IMR-90 (cell line): ENCODE measurements around the gene REXO5. TPM values are rescaled to one million over a fixed set of nuclear protein-coding genes. Genes with fewer than 3 reads are reported as not detected.

Experiments used
- ATAC-seq: fragments of 200-7000 bp; cut with Tn5 transposase; 2 replicates; pipeline ENCODE4 v1.9.1; 2020; ENCODE audit warnings: low read depth, mild to moderate bottlenecking, moderate library complexity
- BruUV-seq: library from RNA; stranded (reverse); fragments of 400-500 nt; replicated peaks from 2 replicates; lab custom pipeline; 2021; lab: Mats Ljungman, UMichigan
- CTCF ChIA-PET: fragments of 300-600 bp; formaldehyde crosslinking; extraction: SDS; loops from one replicate; lab custom pipeline; 2021; ENCODE audit warnings: antibody characterized with exemption; lab: Yijun Ruan, JAX
- POLR2A ChIA-PET: fragments of 300-600 bp; sonication (Branson Sonifier 250); formaldehyde crosslinking; loops from one replicate; lab custom pipeline; 2022; ENCODE audit warnings: antibody characterized with exemption; ENCODE audit not compliant: unreplicated experiment; lab: Charles Lee
- DNase-seq: peaks from one replicate; pipeline ENCODE4 v3.0.0; 2013
- H2AFZ ChIP-seq: replicated peaks from 2 replicates; pipeline ENCODE3; 2013; ENCODE audit warnings: low read length, mild to moderate bottlenecking; ENCODE audit not compliant: poor library complexity
- H2AK5ac ChIP-seq: 2 replicates; pipeline ENCODE4 v1.6.1; 2013; ENCODE audit warnings: low read depth, low read length, inconsistent platforms
- H2AK9ac ChIP-seq: replicated peaks from 2 replicates; pipeline ENCODE3; 2013; ENCODE audit warnings: mild to moderate bottlenecking, low read depth, low read length, moderate library complexity; ENCODE audit not compliant: poor library complexity
- H2BK120ac ChIP-seq: 2 replicates; pipeline ENCODE4 v1.6.1; 2013; ENCODE audit warnings: low read depth, low read length, inconsistent platforms
- H2BK15ac ChIP-seq: 3 replicates; pipeline ENCODE4 v1.6.1; 2013; ENCODE audit warnings: low read depth, low read length, inconsistent platforms
- H2BK20ac ChIP-seq: 2 replicates; pipeline ENCODE4 v1.6.1; 2013; ENCODE audit warnings: low read depth, mild to moderate bottlenecking, inconsistent platforms, low read length, moderate library complexity
- H2BK5ac ChIP-seq: 2 replicates; pipeline ENCODE4 v1.6.1; 2013; ENCODE audit warnings: mild to moderate bottlenecking, low read depth, low read length, inconsistent platforms; ENCODE audit not compliant: poor library complexity, severe bottlenecking
- H3K14ac ChIP-seq: replicated peaks from 2 replicates; pipeline ENCODE4 v1.6.1; 2013; ENCODE audit warnings: low read depth, low read length, inconsistent platforms
- H3K18ac ChIP-seq: 2 replicates; pipeline ENCODE4 v1.6.1; 2013; ENCODE audit warnings: low read depth, low read length, control low read depth
- H3K23ac ChIP-seq: 2 replicates; pipeline ENCODE4 v1.6.1; 2013; ENCODE audit warnings: low read depth, low read length, inconsistent platforms
- H3K27ac ChIP-seq: 2 replicates; pipeline ENCODE4 v1.5.1; 2013; ENCODE audit warnings: mild to moderate bottlenecking, control low read depth, low read length; ENCODE audit not compliant: insufficient read depth
- H3K27me3 ChIP-seq: 2 replicates; pipeline ENCODE4 v1.6.1; 2013; ENCODE audit warnings: low read length; ENCODE audit not compliant: control insufficient read depth, insufficient read depth
- H3K36me3 ChIP-seq: 2 replicates; pipeline ENCODE4 v1.6.1; 2013; ENCODE audit warnings: low read length, mixed read lengths; ENCODE audit not compliant: control insufficient read depth, insufficient read depth
- H3K4ac ChIP-seq: 2 replicates; pipeline ENCODE4 v1.6.1; 2013; ENCODE audit warnings: low read depth, low read length, inconsistent platforms
- H3K4me1 ChIP-seq: 2 replicates; pipeline ENCODE4 v1.6.1; 2013; ENCODE audit warnings: low read length, mixed read lengths; ENCODE audit not compliant: control insufficient read depth, insufficient read depth
- H3K4me2 ChIP-seq: 2 replicates; pipeline ENCODE4 v1.6.1; 2013; ENCODE audit warnings: low read depth, mild to moderate bottlenecking, control low read depth, low read length, moderate library complexity
- H3K4me3 ChIP-seq: 2 replicates; pipeline ENCODE4 v1.5.1; 2013; ENCODE audit warnings: low read depth, mild to moderate bottlenecking, control low read depth, low read length, moderate library complexity; ENCODE audit not compliant: insufficient read depth
- H3K56ac ChIP-seq: 2 replicates; pipeline ENCODE4 v1.6.1; 2013; ENCODE audit warnings: low read length, inconsistent platforms; ENCODE audit not compliant: insufficient read depth; ENCODE audit errors: extremely low read depth
- H3K79me1 ChIP-seq, 2 experiments: 2 replicates each; pipeline ENCODE4 v1.6.1; 2013; ENCODE audit warnings: low read length in 2 of 2, inconsistent platforms in 1 of 2, low read depth in 1 of 2
- H3K9ac ChIP-seq: 2 replicates; pipeline ENCODE4 v1.6.1; 2013; ENCODE audit warnings: low read depth, low read length, control low read depth
- H3K9me1 ChIP-seq: 2 replicates; pipeline ENCODE4 v1.6.1; 2013; ENCODE audit warnings: low read length, inconsistent platforms; ENCODE audit not compliant: insufficient read depth
- H3K9me3 ChIP-seq: 2 replicates; pipeline ENCODE4 v1.6.1; 2013; ENCODE audit warnings: low read length; ENCODE audit not compliant: control insufficient read depth, insufficient read depth
- H4K20me1 ChIP-seq: 2 replicates; pipeline ENCODE4 v1.6.1; 2013; ENCODE audit warnings: low read length, inconsistent platforms; ENCODE audit not compliant: insufficient read depth
- H4K5ac ChIP-seq: 2 replicates; pipeline ENCODE4 v1.6.1; 2013; ENCODE audit warnings: mild to moderate bottlenecking, low read depth, low read length, control low read depth
- H4K8ac ChIP-seq, 2 experiments: 2 replicates each; pipeline ENCODE4 v1.6.1; 2013; ENCODE audit warnings: low read depth in 2 of 2, low read length in 2 of 2, control low read depth in 1 of 2, inconsistent platforms in 1 of 2
- H4K91ac ChIP-seq: 2 replicates; pipeline ENCODE4 v1.6.1; 2013; ENCODE audit warnings: low read depth, low read length, inconsistent platforms; ENCODE audit not compliant: insufficient read depth
- BHLHE40 ChIP-seq: fragments of 150-350 bp; IDR thresholded peaks from 2 replicates; pipeline ENCODE4 v1.6.1; 2016; ENCODE audit warnings: mild to moderate bottlenecking, low read depth, low read length
- CEBPB ChIP-seq: IDR thresholded peaks from 2 replicates; pipeline ENCODE4 v1.6.1; 2012; ENCODE audit warnings: low read depth, low read length, improper control_type of control experiment
- CHD1 ChIP-seq: IDR thresholded peaks from 2 replicates; pipeline ENCODE4 v1.6.1; 2012; ENCODE audit warnings: low read depth, low read length, improper control_type of control experiment
- FOS ChIP-seq: fragments of 150-350 bp; IDR thresholded peaks from 2 replicates; pipeline ENCODE4 v1.6.1; 2016; ENCODE audit warnings: low read depth, low read length
- MAFK ChIP-seq: IDR thresholded peaks from 2 replicates; pipeline ENCODE4 v1.6.1; 2012; ENCODE audit warnings: low read depth, low read length, improper control_type of control experiment
- MAZ ChIP-seq: IDR thresholded peaks from 2 replicates; pipeline ENCODE4 v1.6.1; 2012; ENCODE audit warnings: low read depth, mild to moderate bottlenecking, low read length, improper control_type of control experiment, moderate library complexity, borderline replicate concordance
- MXI1 ChIP-seq: IDR thresholded peaks from 2 replicates; pipeline ENCODE4 v1.6.1; 2012; ENCODE audit warnings: low read depth, mild to moderate bottlenecking, low read length, moderate library complexity, borderline replicate concordance
- NFE2L2 ChIP-seq: fragments of 150-350 bp; IDR thresholded peaks from 2 replicates; pipeline ENCODE4 v1.6.1; 2016; ENCODE audit warnings: low read depth, mild to moderate bottlenecking, low read length
- POLR2A ChIP-seq: IDR thresholded peaks from 2 replicates; pipeline ENCODE4 v1.6.1; 2012; ENCODE audit warnings: mild to moderate bottlenecking, low read depth, low read length
- RAD21 ChIP-seq: IDR thresholded peaks from 2 replicates; pipeline ENCODE4 v1.6.1; 2012; ENCODE audit warnings: low read length, improper control_type of control experiment
- RCOR1 ChIP-seq: IDR thresholded peaks from 2 replicates; pipeline ENCODE4 v1.6.1; 2012; ENCODE audit warnings: mild to moderate bottlenecking, low read length, improper control_type of control experiment; ENCODE audit not compliant: insufficient replicate concordance
- RFX5 ChIP-seq: IDR thresholded peaks from 2 replicates; pipeline ENCODE4 v1.8.0; 2012; ENCODE audit warnings: low read depth, mild to moderate bottlenecking, low read length, moderate library complexity
- SMC3 ChIP-seq: fragments of 150-350 bp; IDR thresholded peaks from 2 replicates; pipeline ENCODE4 v1.6.1; 2016; ENCODE audit warnings: low read depth, mild to moderate bottlenecking, antibody characterized with exemption, low read length, moderate library complexity
- WGBS, 2 experiments: methylation state at CpG; one replicate each; pipeline versions ENCODE4 v1.1.5 to v1.1.7; 2013; ENCODE audit warnings: missing lambda C conversion rate in 2 of 2; ENCODE audit not compliant: insufficient read length in 1 of 2; ENCODE audit errors: extremely low coverage in 2 of 2; 5-methylcytosine and 5-hydroxymethylcytosine counted together
- dilution Hi-C: fragments of 300-500 bp; cut with HindIII; formaldehyde crosslinking; loops from one replicate; pipeline ENCODE4 v1.14.3; 2018; ENCODE audit warnings: low sequenced_read_pairs; ENCODE audit not compliant: unreplicated experiment
- in situ Hi-C: fragments of 300-500 bp; cut with MboI; formaldehyde crosslinking; loops from 3 replicates; pipeline ENCODE4 v1.14.3; 2019; ENCODE audit warnings: low sequenced_read_pairs, inconsistent platforms, mixed read lengths
- intact Hi-C: fragments of 100-400 bp; cut with micrococcal nuclease; formaldehyde crosslinking; loops from 2 replicates; pipeline ENCODE4 v1.10.0; 2022
- polyA plus RNA-seq, 3 experiments: library from polyadenylated mRNA; depleted of rRNA; stranded (reverse); fragments of >200 nt; gene quantifications; 2 replicates each; pipeline ENCODE4 v1.2.3, GENCODE V29; 2012; ENCODE audit warnings: low replicate concordance in 1 of 3
- total RNA-seq: library from RNA; depleted of rRNA; stranded (reverse); fragments of >200 nt; gene quantifications from 2 replicates; pipeline ENCODE4 v1.2.3, GENCODE V29; 2012
- TF ChIP-seq, protein P1 (sequence below): conservative IDR thresholded peaks from 2 replicates; pipeline ENCODE4 v1.5.1; 2012; ENCODE audit warnings: mild to moderate bottlenecking, low read depth, low read length, improper control_type of control experiment
- TF ChIP-seq, protein P2 (sequence below): fragments of 150-350 bp; IDR thresholded peaks from 2 replicates; pipeline ENCODE4 v1.6.1; 2017; ENCODE audit warnings: mild to moderate bottlenecking, antibody characterized with exemption, low read length, low read depth
- TF ChIP-seq, protein P3 (sequence below): fragments of 150-350 bp; IDR thresholded peaks from 2 replicates; pipeline ENCODE4 v1.6.1; 2016; ENCODE audit warnings: low read depth, mild to moderate bottlenecking, low read length, moderate library complexity, borderline replicate concordance

The REXO5 gene
- total and polyA plus RNA-seq, 2 of the 4 experiments (the other 2 are of a cell fraction), result 3.7 to 7.0 TPM

DNA sequence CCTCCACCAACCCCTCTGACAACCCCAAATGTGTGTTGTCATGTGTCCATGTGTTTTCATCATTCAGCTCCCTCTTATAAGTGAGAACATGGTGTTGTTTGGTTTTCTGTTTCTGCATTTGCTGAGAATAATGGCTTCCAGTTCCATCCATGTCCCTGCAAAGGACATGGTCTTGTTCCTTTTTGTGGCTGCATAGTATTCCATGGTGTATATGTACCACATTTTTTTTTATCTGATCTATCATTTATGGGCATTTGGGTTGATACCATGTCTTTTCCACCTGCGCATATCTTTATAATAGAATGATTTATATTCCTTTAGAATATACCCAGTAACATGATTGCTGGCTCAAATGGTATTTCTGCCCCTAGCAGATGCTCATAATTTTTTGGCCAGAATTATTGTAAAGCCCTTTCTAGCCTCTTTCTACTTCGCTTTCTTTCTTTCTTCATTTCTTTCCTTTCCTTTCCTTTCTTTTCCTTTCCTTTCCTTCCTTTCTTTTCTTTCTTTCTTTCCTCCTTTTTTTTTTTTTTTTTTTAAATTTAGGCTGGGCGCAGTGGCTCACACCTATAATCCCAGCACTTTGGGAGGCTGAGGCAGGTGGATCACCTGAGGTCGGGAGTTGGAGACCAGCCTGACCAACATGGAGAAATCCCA is 12.7 kb downstream of the REXO5 start:
- H3K36me3 ChIP-seq, result peaks cover 2% of the 10 kb centered on the region; the same call in 1 of the 2 replicates
- intact Hi-C loops, result no loop called here
- H3K4me1 ChIP-seq, result no peaks in the 10 kb centered on the region
- ChIA-PET POLR2A (no interaction called here), CTCF (no interaction called here)
- ATAC-seq (no peak), DNase-seq (no peak)
- no peak overlapping the region for H4K5ac ChIP-seq
- H2AK9ac ChIP-seq, result no peak overlapping the region
- H4K8ac ChIP-seq, result no peak overlapping the region
- H3K4ac ChIP-seq, result no peak overlapping the region
- no peak overlapping the region for H2BK120ac ChIP-seq
- H2BK15ac ChIP-seq, result no peak overlapping the region
- H4K91ac ChIP-seq, result no peak overlapping the region
- in situ Hi-C loops, result no loop called here
- WGBS, 2 experiments, result no CpG with 5 or more reads among the region's 4 CpGs
- H3K4me2 ChIP-seq, result no peak overlapping the region
- no peak overlapping the region for H2BK20ac ChIP-seq
- dilution Hi-C loops, result no loop called here
- no peak for TF ChIP-seq SMC3
- TF ChIP-seq RFX5, result no peak
- no peak for TF ChIP-seq RAD21
- no peak for TF ChIP-seq POLR2A
- no peak for TF ChIP-seq FOS
- TF ChIP-seq BHLHE40, result no peak
- TF ChIP-seq MAZ, result no peak
- no peak for TF ChIP-seq CEBPB
- no peak for TF ChIP-seq NFE2L2
- TF ChIP-seq, protein P1, sequence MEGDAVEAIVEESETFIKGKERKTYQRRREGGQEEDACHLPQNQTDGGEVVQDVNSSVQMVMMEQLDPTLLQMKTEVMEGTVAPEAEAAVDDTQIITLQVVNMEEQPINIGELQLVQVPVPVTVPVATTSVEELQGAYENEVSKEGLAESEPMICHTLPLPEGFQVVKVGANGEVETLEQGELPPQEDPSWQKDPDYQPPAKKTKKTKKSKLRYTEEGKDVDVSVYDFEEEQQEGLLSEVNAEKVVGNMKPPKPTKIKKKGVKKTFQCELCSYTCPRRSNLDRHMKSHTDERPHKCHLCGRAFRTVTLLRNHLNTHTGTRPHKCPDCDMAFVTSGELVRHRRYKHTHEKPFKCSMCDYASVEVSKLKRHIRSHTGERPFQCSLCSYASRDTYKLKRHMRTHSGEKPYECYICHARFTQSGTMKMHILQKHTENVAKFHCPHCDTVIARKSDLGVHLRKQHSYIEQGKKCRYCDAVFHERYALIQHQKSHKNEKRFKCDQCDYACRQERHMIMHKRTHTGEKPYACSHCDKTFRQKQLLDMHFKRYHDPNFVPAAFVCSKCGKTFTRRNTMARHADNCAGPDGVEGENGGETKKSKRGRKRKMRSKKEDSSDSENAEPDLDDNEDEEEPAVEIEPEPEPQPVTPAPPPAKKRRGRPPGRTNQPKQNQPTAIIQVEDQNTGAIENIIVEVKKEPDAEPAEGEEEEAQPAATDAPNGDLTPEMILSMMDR, result no peak
- TF ChIP-seq, protein P2, sequence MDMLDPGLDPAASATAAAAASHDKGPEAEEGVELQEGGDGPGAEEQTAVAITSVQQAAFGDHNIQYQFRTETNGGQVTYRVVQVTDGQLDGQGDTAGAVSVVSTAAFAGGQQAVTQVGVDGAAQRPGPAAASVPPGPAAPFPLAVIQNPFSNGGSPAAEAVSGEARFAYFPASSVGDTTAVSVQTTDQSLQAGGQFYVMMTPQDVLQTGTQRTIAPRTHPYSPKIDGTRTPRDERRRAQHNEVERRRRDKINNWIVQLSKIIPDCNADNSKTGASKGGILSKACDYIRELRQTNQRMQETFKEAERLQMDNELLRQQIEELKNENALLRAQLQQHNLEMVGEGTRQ, result no peak
- TF ChIP-seq, protein P3, sequence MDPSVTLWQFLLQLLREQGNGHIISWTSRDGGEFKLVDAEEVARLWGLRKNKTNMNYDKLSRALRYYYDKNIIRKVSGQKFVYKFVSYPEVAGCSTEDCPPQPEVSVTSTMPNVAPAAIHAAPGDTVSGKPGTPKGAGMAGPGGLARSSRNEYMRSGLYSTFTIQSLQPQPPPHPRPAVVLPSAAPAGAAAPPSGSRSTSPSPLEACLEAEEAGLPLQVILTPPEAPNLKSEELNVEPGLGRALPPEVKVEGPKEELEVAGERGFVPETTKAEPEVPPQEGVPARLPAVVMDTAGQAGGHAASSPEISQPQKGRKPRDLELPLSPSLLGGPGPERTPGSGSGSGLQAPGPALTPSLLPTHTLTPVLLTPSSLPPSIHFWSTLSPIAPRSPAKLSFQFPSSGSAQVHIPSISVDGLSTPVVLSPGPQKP, result no peak
- TF ChIP-seq MAFK, result no peak
- no peak for TF ChIP-seq MXI1
- TF ChIP-seq CHD1, result no peak
- TF ChIP-seq RCOR1, result no peak
- BruUV-seq, result no TSS peak
- no peak overlapping the region for H3K4me3 ChIP-seq
- H4K20me1 ChIP-seq, result no peaks in the 10 kb centered on the region
- H3K56ac ChIP-seq, result no peak overlapping the region
- no peak overlapping the region for H3K23ac ChIP-seq
- no peak overlapping the region for H2AK5ac ChIP-seq
- H3K27ac ChIP-seq, result no peak overlapping the region
- H3K27me3 ChIP-seq, result no peaks in the 10 kb centered on the region
- no peaks in the 10 kb centered on the region for H3K9me3 ChIP-seq
- no peak overlapping the region for H2AFZ ChIP-seq
- H3K79me1 ChIP-seq, result no peaks in the 10 kb centered on the region
- no peak overlapping the region for H3K14ac ChIP-seq
- no peak overlapping the region for H2BK5ac ChIP-seq
- no peak overlapping the region for H3K9ac ChIP-seq
- no peak overlapping the region for H3K18ac ChIP-seq
- H3K9me1 ChIP-seq, result no peaks in the 10 kb centered on the region
